GM23338 (cell line): Measurements from ENCODE around the gene C17orf114.

Experiments used
- EZH2phosphoT487 ChIP-seq: fragments of 200-600 bp; sonication (generic); IDR thresholded peaks from one replicate; pipeline ENCODE4 v1.8.1; 2018; ENCODE audit warnings: antibody characterized with exemption; ENCODE audit not compliant: unreplicated experiment
- JUNB ChIP-seq: IDR thresholded peaks from one replicate; pipeline ENCODE4 v1.6.1; 2016; ENCODE audit warnings: antibody characterized with exemption; ENCODE audit not compliant: unreplicated experiment
- NANOG ChIP-seq: IDR thresholded peaks from 2 replicates; pipeline ENCODE4 v1.6.1; 2016; ENCODE audit warnings: antibody characterized with exemption, borderline replicate concordance
- REST ChIP-seq: IDR thresholded peaks from one replicate; pipeline ENCODE4 v1.6.1; 2018; ENCODE audit warnings: antibody characterized with exemption; ENCODE audit not compliant: unreplicated experiment
- ZNF114 ChIP-seq: fragments of 250-450 bp; sonication (Bioruptor Pico); IDR thresholded peaks from 2 replicates; pipeline ENCODE4 v1.5.0; 2020; ENCODE audit warnings: mild to moderate bottlenecking, moderate library complexity
- ZNF462 ChIP-seq: fragments of 250-450 bp; sonication (Bioruptor Pico); IDR thresholded peaks from 2 replicates; pipeline ENCODE4 v1.5.0; 2020; ENCODE audit warnings: mild to moderate bottlenecking, moderate library complexity

The C17orf114 gene

GRCh38 chr17:4785311-4786105, 16.6 kb downstream of the C17orf114 start (continued):
- TF ChIP-seq ZNF462 (CRISPR knock-in tag) (no peak), JUNB (no peak), NANOG (no peak), EZH2phosphoT487 (no peak), REST (no peak), ZNF114 (CRISPR knock-in tag) (no peak)
